Tibial nerve (tissue), 4 donors: ENCODE data around the gene ATP8B2. TPM values are rescaled to one million over a fixed set of nuclear protein-coding genes. Genes with fewer than 3 reads are reported as not detected.

Source experiments
- DNase-seq, 2 donors: peaks; one replicate each; pipeline ENCODE4 v3.0.0-alpha.2; 2019; ENCODE audit warnings: low spot score in 2 of 2
- H3K27ac ChIP-seq, 4 donors: fragments of 200-600 bp; sonication (generic) in 3 of 4; one replicate each; pipeline ENCODE4 v1.5.1; 2017 to 2019; ENCODE audit warnings: mild to moderate bottlenecking in 1 of 4
- H3K27me3 ChIP-seq, 2 donors: fragments of 200-600 bp; sonication (generic) in 1 of 2; one replicate each; pipeline versions ENCODE4 v1.5.1 to v1.6.0; 2017 to 2019
- H3K36me3 ChIP-seq, 3 donors: fragments of 200-600 bp; sonication (generic); one replicate each; pipeline ENCODE4 v1.5.1; 2018 to 2019
- H3K4me1 ChIP-seq, 4 donors: fragments of 200-600 bp; sonication (generic) in 3 of 4; one replicate each; pipeline ENCODE4 v1.5.1; 2017 to 2019
- H3K4me3 ChIP-seq, 4 donors: fragments of 200-600 bp; sonication (generic) in 3 of 4; one replicate each; pipeline ENCODE4 v1.5.1; 2017 to 2019; ENCODE audit warnings: mild to moderate bottlenecking in 1 of 4, moderate library complexity in 1 of 4
- H3K9me3 ChIP-seq, 4 donors: fragments of 200-600 bp; sonication (generic) in 3 of 4; one replicate each; pipeline ENCODE4 v1.5.1; 2017 to 2019
- EP300 ChIP-seq, 2 donors: sonication (generic); formaldehyde crosslinking; IDR thresholded peaks; one replicate each; pipeline ENCODE4 v1.6.1; 2017; ENCODE audit warnings: antibody characterized with exemption in 2 of 2, mild to moderate bottlenecking in 1 of 2
- POLR2A ChIP-seq, 2 donors: fragments of 450-650 bp; IDR thresholded peaks; one replicate each; pipeline ENCODE4 v1.6.1; 2017; ENCODE audit warnings: antibody characterized with exemption in 2 of 2, mild to moderate bottlenecking in 2 of 2, moderate library complexity in 2 of 2
- WGBS, 2 donors: methylation state at CpG; one replicate each; pipeline ENCODE4 v1.1.5; 2018; 5-methylcytosine and 5-hydroxymethylcytosine counted together
- total RNA-seq, 4 donors: library from RNA; depleted of rRNA; stranded (reverse); fragments of >200 nt; gene quantifications; one replicate each; pipeline ENCODE4 v1.1.0, GENCODE V29; 2016
- TF ChIP-seq, protein P1 (sequence below), 5 experiments: fragments of 200-600 bp in 3 of 5; fragments of 450-650 bp in 2 of 5; sonication (generic) in 3 of 5; IDR thresholded peaks; one replicate each; pipeline ENCODE4 v1.5.1; 2016 to 2019; ENCODE audit warnings: antibody characterized with exemption in 5 of 5, mild to moderate bottlenecking in 3 of 5, moderate library complexity in 2 of 5

The ATP8B2 gene
- total RNA-seq, 4 donors from 2014 or later = 136 to 261 (median 156) TPM

DNA sequence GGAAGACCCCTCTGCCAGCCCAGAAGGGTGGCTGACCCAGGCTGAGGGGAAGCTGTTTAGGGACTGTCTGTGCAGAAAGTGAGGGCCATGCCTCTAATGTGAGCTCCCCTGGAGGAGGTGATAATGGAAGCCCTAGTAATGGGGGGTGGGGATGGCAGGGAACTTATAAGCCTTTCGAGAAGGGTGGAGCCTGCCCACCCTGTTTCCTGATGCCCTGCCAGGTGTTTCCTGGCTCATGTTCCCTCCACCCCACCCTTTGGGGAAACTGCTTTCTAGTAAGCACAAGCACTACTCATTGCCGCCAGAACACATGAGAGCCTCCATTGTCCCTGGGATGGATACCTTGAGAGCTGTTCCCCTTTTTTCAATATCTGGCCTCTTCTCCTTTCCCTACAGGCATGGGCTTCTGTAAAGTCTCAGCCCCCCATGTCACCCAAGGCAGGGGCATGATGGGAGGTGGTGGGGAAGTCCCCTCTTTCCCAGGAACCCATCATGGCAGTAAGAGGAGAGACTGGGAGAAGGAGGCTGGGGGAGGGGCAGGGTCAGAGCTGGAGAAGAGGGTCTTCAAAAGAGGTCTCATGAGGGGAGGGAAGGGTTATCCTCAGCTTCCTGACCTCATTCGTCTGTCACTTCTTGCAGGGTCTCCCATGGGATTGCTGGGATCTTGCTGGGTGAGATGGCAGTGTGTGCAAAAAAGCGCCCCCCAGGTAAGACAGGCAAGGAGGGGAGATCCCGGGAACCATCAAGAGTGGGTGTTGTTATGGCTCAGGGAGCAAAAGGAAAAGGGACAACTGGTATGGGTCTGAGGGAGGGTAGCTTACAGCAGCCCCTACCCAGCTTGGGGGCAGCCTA is 2.4 kb downstream of the ATP8B2 start:
- peak overlapping the region; percentile 79 to 99 (median 96) for H3K27ac ChIP-seq
- TF ChIP-seq POLR2A (IDR thresholded peaks at IDR 0.05) (no peak), EP300 (IDR thresholded peaks at IDR 0.05) (no peak)
- TF ChIP-seq, protein P1, sequence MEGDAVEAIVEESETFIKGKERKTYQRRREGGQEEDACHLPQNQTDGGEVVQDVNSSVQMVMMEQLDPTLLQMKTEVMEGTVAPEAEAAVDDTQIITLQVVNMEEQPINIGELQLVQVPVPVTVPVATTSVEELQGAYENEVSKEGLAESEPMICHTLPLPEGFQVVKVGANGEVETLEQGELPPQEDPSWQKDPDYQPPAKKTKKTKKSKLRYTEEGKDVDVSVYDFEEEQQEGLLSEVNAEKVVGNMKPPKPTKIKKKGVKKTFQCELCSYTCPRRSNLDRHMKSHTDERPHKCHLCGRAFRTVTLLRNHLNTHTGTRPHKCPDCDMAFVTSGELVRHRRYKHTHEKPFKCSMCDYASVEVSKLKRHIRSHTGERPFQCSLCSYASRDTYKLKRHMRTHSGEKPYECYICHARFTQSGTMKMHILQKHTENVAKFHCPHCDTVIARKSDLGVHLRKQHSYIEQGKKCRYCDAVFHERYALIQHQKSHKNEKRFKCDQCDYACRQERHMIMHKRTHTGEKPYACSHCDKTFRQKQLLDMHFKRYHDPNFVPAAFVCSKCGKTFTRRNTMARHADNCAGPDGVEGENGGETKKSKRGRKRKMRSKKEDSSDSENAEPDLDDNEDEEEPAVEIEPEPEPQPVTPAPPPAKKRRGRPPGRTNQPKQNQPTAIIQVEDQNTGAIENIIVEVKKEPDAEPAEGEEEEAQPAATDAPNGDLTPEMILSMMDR (IDR thresholded peaks at IDR 0.05) = no peak
- H3K4me3 ChIP-seq = peak overlapping the region; percentile 36 to 95 (median 50)
- no peaks in the 10 kb centered on the region for H3K9me3 ChIP-seq
- WGBS, 2 donors = 32 to 45% methylated on average over 5 of the region's 5 CpGs
- peaks cover 0 to 30% (median 11%) of the 10 kb centered on the region in 3 donors for H3K36me3 ChIP-seq
- no peak for DNase-seq
- H3K27me3 ChIP-seq = no peaks in the 10 kb centered on the region
- H3K4me1 ChIP-seq = peaks cover 0 to 56% (median 30%) of the 10 kb centered on the region in 4 donors

DNA sequence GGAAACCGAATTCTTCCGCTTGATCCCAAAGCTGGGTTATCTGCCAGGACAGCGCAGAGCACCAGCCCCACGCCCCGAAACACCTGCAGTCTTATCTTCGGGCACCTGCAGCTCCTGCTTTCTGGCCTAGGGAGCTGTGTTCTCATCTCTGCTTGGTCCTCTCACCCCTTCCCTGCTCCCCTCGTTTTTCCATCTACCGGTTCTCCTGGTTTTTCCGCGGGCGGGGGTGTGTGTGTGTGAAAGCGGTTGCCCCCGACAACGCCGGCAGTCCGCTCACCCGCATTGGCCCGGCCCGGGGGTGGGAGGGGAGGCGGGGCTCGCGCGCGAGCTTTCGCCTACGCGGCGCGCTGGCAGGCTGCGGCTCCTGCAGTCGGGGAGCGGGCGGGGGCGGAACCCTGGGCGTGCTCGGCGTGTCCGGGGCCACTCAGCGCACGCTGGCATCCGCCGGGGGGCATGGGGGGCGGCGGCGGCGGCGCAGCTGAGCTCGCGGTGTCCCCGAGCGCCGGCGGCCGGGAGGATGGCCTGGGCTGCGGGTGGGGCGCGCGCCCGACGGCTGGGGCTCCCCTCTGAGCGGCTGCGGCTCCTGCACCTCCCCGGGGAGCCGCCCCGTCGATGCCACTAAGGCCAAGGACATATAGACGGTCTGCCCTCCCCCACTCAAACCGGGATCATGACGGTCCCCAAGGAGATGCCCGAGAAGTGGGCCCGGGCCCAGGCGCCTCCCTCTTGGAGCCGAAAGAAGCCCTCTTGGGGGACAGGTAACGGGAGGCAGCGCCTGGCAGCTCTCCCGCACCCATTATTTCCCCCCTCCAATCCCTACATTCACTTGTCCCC is 3.2 kb downstream of the ATP8B2 start:
- no peak for TF ChIP-seq EP300 (IDR thresholded peaks at IDR 0.05)
- TF ChIP-seq POLR2A (IDR thresholded peaks at IDR 0.05) = peak in 1 of 2 donors; percentile 52
- H3K4me1 ChIP-seq = peaks cover 0 to 56% (median 30%) of the 10 kb centered on the region in 4 donors
- peak overlapping the region; percentile 79 to 99 (median 96) for H3K27ac ChIP-seq
- 4 to 6% methylated on average over 38 to 43 of the region's 76 CpGs for WGBS, 2 donors
- no peaks in the 10 kb centered on the region for H3K9me3 ChIP-seq
- DNase-seq = peak; percentile 74 to 82
- peaks cover 0 to 38% (median 11%) of the 10 kb centered on the region in 3 donors for H3K36me3 ChIP-seq
- peak overlapping the region; percentile 39 to 65 (median 50) for H3K4me3 ChIP-seq
- no peaks in the 10 kb centered on the region for H3K27me3 ChIP-seq

DNA sequence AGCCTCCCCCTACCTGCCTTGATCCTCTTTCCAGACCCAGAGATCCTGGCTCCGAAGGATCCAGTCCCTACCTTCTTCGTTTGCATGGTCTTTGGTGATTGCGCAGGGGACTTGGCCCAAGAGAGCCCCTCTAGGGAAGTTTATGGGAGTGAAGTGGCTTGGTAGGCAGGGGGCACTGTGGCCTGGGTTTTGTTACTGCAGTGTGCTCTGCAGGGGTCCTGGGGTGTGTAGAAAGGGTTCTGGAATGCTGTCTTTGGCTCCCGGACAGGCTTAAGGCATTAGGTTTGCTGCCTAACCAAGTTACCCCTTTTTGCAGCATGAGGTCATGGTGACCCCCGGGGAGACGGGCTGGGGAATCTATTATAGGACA is 3.8 kb downstream of the ATP8B2 start:
- Histone ChIP-seq H3K9me3 (no peaks in the 10 kb centered on the region), H3K36me3 (peaks cover 0 to 44% (median 11%) of the 10 kb centered on the region in 3 donors), H3K27me3 (no peaks in the 10 kb centered on the region), H3K27ac (peak overlapping the region; percentile 79 to 99 (median 89)), H3K4me1 (peaks cover 0 to 61% (median 32%) of the 10 kb centered on the region in 4 donors), H3K4me3 (peak overlapping the region; percentile 39 to 65 (median 50))
- TF ChIP-seq, protein P1 (IDR thresholded peaks at IDR 0.05) = peak in 2 of 5 experiments; percentile 13 to 15
- TF ChIP-seq EP300 (IDR thresholded peaks at IDR 0.05) = no peak
- DNase-seq = no peak
- whole genome bisulfite sequencing, 2 donors = 37 to 54% methylated on average over 6 of the region's 6 CpGs

DNA sequence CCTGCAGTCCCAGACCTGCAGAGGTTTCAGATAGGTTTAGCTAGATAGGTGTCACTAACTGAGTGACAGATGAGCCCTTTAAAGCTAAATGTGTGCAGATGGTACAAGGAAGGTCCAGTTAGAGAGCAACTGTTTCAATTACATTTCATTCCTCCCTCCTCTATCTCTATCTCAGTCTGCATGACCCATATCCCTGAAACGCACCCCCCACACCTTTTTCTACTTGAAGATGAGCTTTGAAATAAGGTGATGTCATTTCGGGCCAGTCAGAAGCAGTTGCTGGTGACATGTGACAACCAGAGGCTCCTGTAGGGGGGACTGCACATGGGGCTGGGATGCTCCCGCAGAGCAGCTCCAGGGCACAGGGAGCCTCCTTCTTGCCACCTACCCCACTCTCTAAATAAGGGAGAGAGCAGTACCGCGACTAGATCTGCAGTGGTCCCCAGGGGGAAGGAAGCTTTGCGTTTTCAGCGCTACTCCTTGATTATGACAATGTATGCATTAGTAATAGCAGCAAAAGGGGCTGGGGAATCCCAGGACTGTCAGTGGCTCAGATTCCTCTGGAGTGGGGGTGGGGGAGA is 4.3 kb downstream of the ATP8B2 start:
- Histone ChIP-seq H3K27ac (peak overlapping the region; percentile 79 to 99 (median 89)), H3K36me3 (peaks cover 0 to 47% (median 11%) of the 10 kb centered on the region in 3 donors), H3K4me1 (peaks cover 0 to 61% (median 36%) of the 10 kb centered on the region in 4 donors), H3K9me3 (no peaks in the 10 kb centered on the region), H3K4me3 (peak overlapping the region in 1 of 4 donors; percentile 65), H3K27me3 (no peaks in the 10 kb centered on the region)
- TF ChIP-seq POLR2A (IDR thresholded peaks at IDR 0.05) (no peak), EP300 (IDR thresholded peaks at IDR 0.05) (no peak)
- TF ChIP-seq, protein P1 (IDR thresholded peaks at IDR 0.05) = no peak
- DNase-seq = no peak
- WGBS, 2 donors = 71 to 76% methylated on average over 7 of the region's 7 CpGs

DNA sequence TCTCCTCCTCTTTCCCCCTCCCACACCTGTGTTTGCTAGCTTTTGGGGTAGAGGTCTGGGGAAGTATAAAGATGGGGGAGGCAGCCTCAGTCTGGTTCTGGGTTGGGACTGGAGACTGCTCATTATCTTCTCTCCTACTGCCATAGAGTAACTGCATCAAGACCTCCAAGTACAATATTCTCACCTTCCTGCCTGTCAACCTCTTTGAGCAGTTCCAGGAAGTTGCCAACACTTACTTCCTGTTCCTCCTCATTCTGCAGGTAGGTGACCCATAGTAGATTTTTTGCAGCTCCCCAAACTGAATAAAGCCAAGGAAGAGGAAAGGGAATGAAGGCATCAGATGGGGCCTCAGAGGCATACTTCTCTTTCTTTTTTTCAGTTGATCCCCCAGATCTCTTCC is 5.3 kb downstream of the ATP8B2 start:
- no peak for DNase-seq
- TF ChIP-seq POLR2A (IDR thresholded peaks at IDR 0.05) (no peak), EP300 (IDR thresholded peaks at IDR 0.05) (no peak)
- TF ChIP-seq, protein P1 (IDR thresholded peaks at IDR 0.05) = no peak
- peak overlapping the region in 1 of 4 donors; percentile 99 for H3K27ac ChIP-seq
- H3K9me3 ChIP-seq = no peaks in the 10 kb centered on the region
- H3K4me1 ChIP-seq = peaks cover 0 to 67% (median 43%) of the 10 kb centered on the region in 4 donors
- H3K4me3 ChIP-seq = no peak overlapping the region
- H3K36me3 ChIP-seq = peaks cover 0 to 47% (median 11%) of the 10 kb centered on the region in 3 donors
- no peaks in the 10 kb centered on the region for H3K27me3 ChIP-seq
